OCI-LY7 (cell line): ENCODE results near the gene PLA2G4A. TPM values are rescaled to one million over a fixed set of nuclear protein-coding genes. Genes with fewer than 3 reads are reported as not detected.

Source experiments
- BruUV-seq: library from RNA; stranded (reverse); fragments of 400-500 nt; replicated peaks from 2 replicates; lab custom pipeline; 2021; lab: Mats Ljungman, UMichigan
- CTCF ChIA-PET: fragments of 300-600 bp; sonication (Branson Sonifier 250); formaldehyde crosslinking; loops from one replicate; lab custom pipeline; 2022; ENCODE audit warnings: antibody characterized with exemption; ENCODE audit not compliant: unreplicated experiment; lab: Charles Lee
- POLR2A ChIA-PET: fragments of 300-600 bp; sonication (Branson Sonifier 250); formaldehyde crosslinking; loops from one replicate; lab custom pipeline; 2022; ENCODE audit warnings: antibody characterized with exemption; lab: Charles Lee
- DNase-seq: peaks from one replicate; pipeline ENCODE4 v3.0.0-alpha.2; 2015; ENCODE audit warnings: low spot score
- H2AFZ ChIP-seq: fragments of 200-600 bp; sonication (generic), shearing (Covaris generic); 2 replicates; pipeline ENCODE4 v1.6.1; 2014; ENCODE audit warnings: mild to moderate bottlenecking, antibody characterized with exemption, low read length, moderate library complexity
- H3K27ac ChIP-seq: fragments of 200-600 bp; sonication (generic); 2 replicates; pipeline ENCODE4 v1.5.1; 2014; ENCODE audit warnings: mixed run types, low read depth, mild to moderate bottlenecking, moderate library complexity, low read length, inconsistent platforms; ENCODE audit not compliant: poor library complexity, severe bottlenecking
- H3K36me3 ChIP-seq: fragments of 200-600 bp; sonication (generic); 2 replicates; pipeline ENCODE4 v1.6.1; 2014; ENCODE audit warnings: mild to moderate bottlenecking, antibody characterized with exemption, low read length, moderate library complexity, mixed read lengths; ENCODE audit not compliant: insufficient read depth
- H3K4me1 ChIP-seq: fragments of 200-600 bp; sonication (generic); 2 replicates; pipeline ENCODE4 v1.5.1; 2014; ENCODE audit warnings: mild to moderate bottlenecking, low read length; ENCODE audit not compliant: insufficient read depth, poor library complexity, severe bottlenecking
- H3K4me2 ChIP-seq: fragments of 200-600 bp; sonication (generic); 2 replicates; pipeline ENCODE4 v1.6.1; 2014; ENCODE audit warnings: mild to moderate bottlenecking, low read length
- H3K4me3 ChIP-seq: fragments of 200-600 bp; sonication (generic); 2 replicates; pipeline ENCODE4 v1.5.1; 2014; ENCODE audit warnings: mild to moderate bottlenecking, low read depth, low read length; ENCODE audit not compliant: poor library complexity, severe bottlenecking
- H3K79me2 ChIP-seq: fragments of 200-600 bp; sonication (generic); 2 replicates; pipeline ENCODE4 v1.6.1; 2016; ENCODE audit warnings: low read depth, mild to moderate bottlenecking, low read length, moderate library complexity, mixed read lengths; ENCODE audit not compliant: insufficient read depth
- H3K9me2 ChIP-seq: fragments of 200-600 bp; sonication (generic); 2 replicates; pipeline ENCODE4 v1.6.1; 2016; ENCODE audit warnings: mild to moderate bottlenecking, low read length, mixed read lengths; ENCODE audit not compliant: insufficient read depth
- H3K9me3 ChIP-seq: fragments of 200-600 bp; sonication (generic); 2 replicates; pipeline ENCODE4 v1.6.1; 2014; ENCODE audit warnings: mild to moderate bottlenecking, mixed run types, low read length, mixed read lengths
- H4K20me1 ChIP-seq: fragments of 200-600 bp; sonication (generic); 2 replicates; pipeline ENCODE4 v1.6.1; 2014; ENCODE audit warnings: mild to moderate bottlenecking, antibody characterized with exemption, low read length, moderate library complexity, mixed read lengths; ENCODE audit not compliant: insufficient read depth
- EZH2phosphoT487 ChIP-seq: fragments of 200-600 bp; sonication (generic); IDR thresholded peaks from 2 replicates; pipeline ENCODE4 v1.6.1; 2018; ENCODE audit warnings: low read depth, borderline replicate concordance, mild to moderate bottlenecking, mixed run types, antibody characterized with exemption, low read length, moderate library complexity, mixed read lengths
- intact Hi-C: fragments of 100-400 bp; cut with micrococcal nuclease; formaldehyde crosslinking; loops from one replicate; pipeline ENCODE4 v1.10.0; 2022; ENCODE audit not compliant: unreplicated experiment
- total RNA-seq, 2 experiments: library from RNA; depleted of rRNA in 1 of 2; stranded (reverse); fragments of >200 nt in 1 of 2; shearing (Covaris generic) in 1 of 2; gene quantifications; 2 replicates each; pipeline ENCODE4 v1.2.3, GENCODE V29; 2014 to 2022
- TF ChIP-seq, protein P1 (sequence below): fragments of 200-600 bp; sonication (generic); conservative IDR thresholded peaks from 2 replicates; pipeline ENCODE4 v1.5.1; 2014; ENCODE audit warnings: mild to moderate bottlenecking, antibody characterized with exemption, low read length, moderate library complexity, mixed read lengths

PLA2G4A gene
- total RNA-seq, 2 experiments from 2014 or later: not detected

DNA sequence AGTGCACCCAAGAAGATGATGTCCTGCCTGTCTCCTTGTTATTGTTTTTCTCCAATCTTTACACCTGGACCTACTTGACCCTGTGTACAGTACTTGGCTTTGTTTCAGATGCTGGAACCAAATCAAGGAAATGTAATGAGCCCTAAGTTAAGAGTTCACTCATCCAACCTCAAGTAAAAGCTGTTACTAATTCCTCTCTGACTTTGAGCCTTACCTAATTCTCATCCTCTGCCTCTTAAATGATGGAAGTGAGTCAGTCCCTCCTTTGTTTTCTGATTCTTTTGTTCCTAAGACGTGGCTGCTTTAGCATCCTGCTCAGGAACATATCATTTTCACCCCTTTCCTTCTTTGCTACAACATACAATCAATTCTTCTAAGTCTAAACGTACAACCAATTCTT lies 15.3 kb upstream of the PLA2G4A start:
- no peak for DNase-seq
- H3K36me3 ChIP-seq: no peaks in the 10 kb centered on the region
- H3K4me2 ChIP-seq: no peak overlapping the region
- CTCF ChIA-PET: no interaction called here
- POLR2A ChIA-PET: interaction anchor here (1.1 kb wide), 1 partner anchor 9 kb away, joined by 3 read pairs; no protein-coding TSS in a partner anchor
- TF ChIP-seq, protein P1, sequence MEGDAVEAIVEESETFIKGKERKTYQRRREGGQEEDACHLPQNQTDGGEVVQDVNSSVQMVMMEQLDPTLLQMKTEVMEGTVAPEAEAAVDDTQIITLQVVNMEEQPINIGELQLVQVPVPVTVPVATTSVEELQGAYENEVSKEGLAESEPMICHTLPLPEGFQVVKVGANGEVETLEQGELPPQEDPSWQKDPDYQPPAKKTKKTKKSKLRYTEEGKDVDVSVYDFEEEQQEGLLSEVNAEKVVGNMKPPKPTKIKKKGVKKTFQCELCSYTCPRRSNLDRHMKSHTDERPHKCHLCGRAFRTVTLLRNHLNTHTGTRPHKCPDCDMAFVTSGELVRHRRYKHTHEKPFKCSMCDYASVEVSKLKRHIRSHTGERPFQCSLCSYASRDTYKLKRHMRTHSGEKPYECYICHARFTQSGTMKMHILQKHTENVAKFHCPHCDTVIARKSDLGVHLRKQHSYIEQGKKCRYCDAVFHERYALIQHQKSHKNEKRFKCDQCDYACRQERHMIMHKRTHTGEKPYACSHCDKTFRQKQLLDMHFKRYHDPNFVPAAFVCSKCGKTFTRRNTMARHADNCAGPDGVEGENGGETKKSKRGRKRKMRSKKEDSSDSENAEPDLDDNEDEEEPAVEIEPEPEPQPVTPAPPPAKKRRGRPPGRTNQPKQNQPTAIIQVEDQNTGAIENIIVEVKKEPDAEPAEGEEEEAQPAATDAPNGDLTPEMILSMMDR: no peak
- H3K9me2 ChIP-seq: no peaks in the 10 kb centered on the region
- no peaks in the 10 kb centered on the region for H4K20me1 ChIP-seq
- no peaks in the 10 kb centered on the region for H3K4me1 ChIP-seq
- H3K27ac ChIP-seq: no peak overlapping the region
- H3K4me3 ChIP-seq: no peak overlapping the region
- BruUV-seq: no TSS peak
- H3K79me2 ChIP-seq: no peaks in the 10 kb centered on the region
- no peaks in the 10 kb centered on the region for H3K9me3 ChIP-seq
- intact Hi-C loops: no loop called here
- no peak overlapping the region for H2AFZ ChIP-seq

- intact Hi-C loops: no loop called here
- Histone ChIP-seq H3K4me2 (no peak overlapping the region), H3K36me3 (no peaks in the 10 kb centered on the region), H4K20me1 (no peaks in the 10 kb centered on the region), H3K79me2 (no peaks in the 10 kb centered on the region), H3K9me2 (no peaks in the 10 kb centered on the region), H3K4me1 (no peaks in the 10 kb centered on the region), H3K27ac (no peak overlapping the region), H3K4me3 (no peak overlapping the region), H3K9me3 (no peaks in the 10 kb centered on the region), H2AFZ (no peak overlapping the region)
- TF ChIP-seq EZH2phosphoT487: no peak
- TF ChIP-seq, protein P1: no peak
- ChIA-PET CTCF (no interaction called here), POLR2A (no interaction called here)
- BruUV-seq: no TSS peak
- DNase-seq: no peak
Measured at GRCh38 chr1:186819126-186819525, 9.6 kb upstream of the PLA2G4A start.

DNA sequence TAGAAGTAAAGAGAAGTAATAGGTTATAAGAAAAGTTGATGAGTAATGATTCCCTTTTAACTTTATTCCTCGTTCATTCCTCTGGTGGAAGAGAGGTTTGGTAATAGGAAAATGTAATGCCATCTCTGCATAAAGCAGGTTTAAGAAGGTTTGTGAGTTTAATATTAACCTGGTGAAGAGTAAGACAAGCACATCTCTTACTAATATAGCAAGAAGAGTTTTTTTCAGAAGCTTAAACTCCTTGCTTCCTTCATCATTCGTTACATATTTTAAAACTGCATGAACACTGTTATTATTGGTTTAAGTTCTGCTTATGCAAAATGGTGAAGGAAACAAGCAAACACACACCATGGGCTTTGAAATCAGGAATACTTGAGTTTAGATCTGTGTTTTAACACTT lies 9.2 kb upstream of the PLA2G4A start:
- no peak overlapping the region for H3K27ac ChIP-seq
- H3K4me2 ChIP-seq: no peak overlapping the region
- TF ChIP-seq, protein P1: no peak
- no peak for TF ChIP-seq EZH2phosphoT487
- no peaks in the 10 kb centered on the region for H3K9me3 ChIP-seq
- H3K36me3 ChIP-seq: no peaks in the 10 kb centered on the region
- H3K4me1 ChIP-seq: no peaks in the 10 kb centered on the region
- POLR2A ChIA-PET: interaction anchor here (0.6 kb wide), 3 partner anchors 9 to 1750 kb away, joined by 3 to 4 read pairs (median 3); no protein-coding TSS in a partner anchor
- H4K20me1 ChIP-seq: no peaks in the 10 kb centered on the region
- intact Hi-C loops: no loop called here
- no peak overlapping the region for H3K4me3 ChIP-seq
- CTCF ChIA-PET: no interaction called here
- BruUV-seq: no TSS peak
- no peak overlapping the region for H2AFZ ChIP-seq
- H3K79me2 ChIP-seq: no peaks in the 10 kb centered on the region
- DNase-seq: no peak
- no peaks in the 10 kb centered on the region for H3K9me2 ChIP-seq
